Measurements from ENCODE around the gene MRPS6. TPM values are rescaled to one million over a fixed set of nuclear protein-coding genes. Genes with fewer than 3 reads are reported as not detected.

The MRPS6 gene
- total RNA-seq, 1 experiment from 2014 or later: 32.8 TPM

DNA sequence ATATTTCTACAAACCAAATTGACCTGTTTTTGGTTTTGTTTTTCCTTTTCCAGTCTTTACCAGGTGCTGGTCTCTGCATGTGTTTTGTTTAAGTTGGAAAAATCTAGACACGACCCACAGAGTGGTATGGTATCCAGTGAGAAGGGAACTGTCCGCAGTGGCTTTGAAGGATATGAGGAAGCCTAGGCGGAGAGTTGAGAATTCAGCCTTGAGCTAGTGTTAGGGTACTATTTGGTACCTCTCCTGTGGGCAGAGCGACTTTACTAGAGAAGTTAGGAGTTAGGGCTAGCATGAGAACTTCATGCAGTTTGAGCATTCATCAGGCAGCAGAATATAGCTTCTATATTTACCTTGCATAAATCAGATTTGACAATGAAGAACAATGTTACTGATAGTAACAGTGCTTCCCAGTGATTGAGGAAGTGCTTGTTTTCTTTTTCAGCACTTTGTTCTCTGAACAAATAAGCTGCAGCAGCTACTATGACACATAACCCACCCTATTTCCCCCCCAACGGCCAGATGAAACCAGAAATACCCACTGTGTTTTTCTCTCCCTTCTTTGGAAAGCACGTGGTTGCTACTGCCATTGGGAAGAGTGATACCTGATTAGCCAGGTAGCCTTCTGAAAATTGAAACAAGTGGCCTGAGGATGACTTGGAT, 19.0 kb downstream of the MRPS6 start:
- no peak overlapping the region for H3K4me3 ChIP-seq (ENCODE audit: low read length)
- H2AFZ ChIP-seq (ENCODE audit: low read length): no peak overlapping the region
- peaks cover 31% of the 10 kb centered on the region for H4K20me1 ChIP-seq (ENCODE audit: low read length)
- BruUV-seq (replicated peaks): no TSS peak
- H3K27me3 ChIP-seq (ENCODE audit: low read length): no peaks in the 10 kb centered on the region
- H3K9me3 ChIP-seq (ENCODE audit: low read length): no peaks in the 10 kb centered on the region
- POLR2A ChIA-PET (ENCODE audit: unreplicated experiment): interaction anchor here (0.6 kb wide), 1 partner anchor 8 kb away, joined by 3 read pairs; no protein-coding TSS in a partner anchor
- peaks cover 99% of the 10 kb centered on the region for H3K79me2 ChIP-seq (ENCODE audit: low read length)
- H3K9me2 ChIP-seq (replicated peaks; ENCODE audit: low read length): no peaks in the 10 kb centered on the region
- intact Hi-C loops (cut with micrococcal nuclease): no loop called here
- CTCF ChIA-PET: interaction anchor here (0.7 kb wide), 1 partner anchor 145 kb away, joined by 3 read pairs; no protein-coding TSS in a partner anchor
- H3F3A ChIP-seq (ENCODE audit: low read length, unreplicated experiment): no peaks in the 10 kb centered on the region
- no peak for TF ChIP-seq EZH2phosphoT487 (IDR thresholded peaks at IDR 0.05; ENCODE audit: borderline replicate concordance, low read length)
- no peak for TF ChIP-seq EZH2 (IDR thresholded peaks at IDR 0.05; ENCODE audit: low read length, unreplicated experiment)
- TF ChIP-seq, protein P1, sequence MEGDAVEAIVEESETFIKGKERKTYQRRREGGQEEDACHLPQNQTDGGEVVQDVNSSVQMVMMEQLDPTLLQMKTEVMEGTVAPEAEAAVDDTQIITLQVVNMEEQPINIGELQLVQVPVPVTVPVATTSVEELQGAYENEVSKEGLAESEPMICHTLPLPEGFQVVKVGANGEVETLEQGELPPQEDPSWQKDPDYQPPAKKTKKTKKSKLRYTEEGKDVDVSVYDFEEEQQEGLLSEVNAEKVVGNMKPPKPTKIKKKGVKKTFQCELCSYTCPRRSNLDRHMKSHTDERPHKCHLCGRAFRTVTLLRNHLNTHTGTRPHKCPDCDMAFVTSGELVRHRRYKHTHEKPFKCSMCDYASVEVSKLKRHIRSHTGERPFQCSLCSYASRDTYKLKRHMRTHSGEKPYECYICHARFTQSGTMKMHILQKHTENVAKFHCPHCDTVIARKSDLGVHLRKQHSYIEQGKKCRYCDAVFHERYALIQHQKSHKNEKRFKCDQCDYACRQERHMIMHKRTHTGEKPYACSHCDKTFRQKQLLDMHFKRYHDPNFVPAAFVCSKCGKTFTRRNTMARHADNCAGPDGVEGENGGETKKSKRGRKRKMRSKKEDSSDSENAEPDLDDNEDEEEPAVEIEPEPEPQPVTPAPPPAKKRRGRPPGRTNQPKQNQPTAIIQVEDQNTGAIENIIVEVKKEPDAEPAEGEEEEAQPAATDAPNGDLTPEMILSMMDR (conservative IDR thresholded peaks at IDR 0.05; ENCODE audit: low read depth, low read length): no peak
- H3K36me3 ChIP-seq (ENCODE audit: low read depth, low read length): peaks cover 42% of the 10 kb centered on the region
- no peak overlapping the region for H3K27ac ChIP-seq (ENCODE audit: low read length)
- DNase-seq (no peak), ATAC-seq (no peak)
- no peaks in the 10 kb centered on the region for H3K4me1 ChIP-seq (ENCODE audit: insufficient read depth, low read length)
- H3K9ac ChIP-seq (ENCODE audit: low read length): no peak overlapping the region
- H3K4me2 ChIP-seq (ENCODE audit: low read length): no peak overlapping the region

DNA sequence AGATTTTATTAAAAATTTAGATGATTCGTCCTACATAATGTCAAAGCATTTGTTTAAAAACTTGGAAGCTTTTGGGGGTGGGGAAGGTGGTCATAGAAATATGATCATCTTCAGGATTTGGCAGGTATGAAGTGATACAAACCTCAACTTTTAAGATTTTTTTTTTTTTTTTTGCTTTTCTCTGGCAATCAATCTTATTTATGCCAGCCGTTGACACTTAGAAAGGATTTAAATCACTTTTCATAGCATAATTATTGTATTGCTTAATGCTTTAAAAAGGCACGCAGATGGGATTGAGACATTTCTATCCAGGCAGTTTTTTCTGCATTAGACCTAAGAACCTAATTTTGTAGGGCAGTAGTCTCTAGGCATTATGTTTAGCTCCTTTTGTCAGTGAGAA, 19.7 kb downstream of the MRPS6 start:
- no TSS peak for BruUV-seq (replicated peaks)
- TF ChIP-seq, protein P1 (conservative IDR thresholded peaks at IDR 0.05; ENCODE audit: low read depth, low read length): no peak
- TF ChIP-seq EZH2phosphoT487 (IDR thresholded peaks at IDR 0.05; ENCODE audit: borderline replicate concordance, low read length) (no peak), EZH2 (IDR thresholded peaks at IDR 0.05; ENCODE audit: low read length, unreplicated experiment) (no peak)
- no peak overlapping the region for H3K4me3 ChIP-seq (ENCODE audit: low read length)
- H3K27me3 ChIP-seq (ENCODE audit: low read length): no peaks in the 10 kb centered on the region
- intact Hi-C loops (cut with micrococcal nuclease): no loop called here
- H3F3A ChIP-seq (ENCODE audit: low read length, unreplicated experiment): no peaks in the 10 kb centered on the region
- no peak overlapping the region for H2AFZ ChIP-seq (ENCODE audit: low read length)
- H3K4me2 ChIP-seq (ENCODE audit: low read length): no peak overlapping the region
- peaks cover 24% of the 10 kb centered on the region for H4K20me1 ChIP-seq (ENCODE audit: low read length)
- H3K9me3 ChIP-seq (ENCODE audit: low read length): no peaks in the 10 kb centered on the region
- ChIA-PET POLR2A (ENCODE audit: unreplicated experiment) (no interaction called here), CTCF (interaction anchor here (0.7 kb wide), 1 partner anchor 146 kb away, joined by 3 read pairs; no protein-coding TSS in a partner anchor)
- peaks cover 42% of the 10 kb centered on the region for H3K36me3 ChIP-seq (ENCODE audit: low read depth, low read length)
- no peaks in the 10 kb centered on the region for H3K9me2 ChIP-seq (replicated peaks; ENCODE audit: low read length)
- no peaks in the 10 kb centered on the region for H3K4me1 ChIP-seq (ENCODE audit: insufficient read depth, low read length)
- no peak for DNase-seq
- ATAC-seq: no peak
- no peak overlapping the region for H3K9ac ChIP-seq (ENCODE audit: low read length)
- H3K79me2 ChIP-seq (ENCODE audit: low read length): peaks cover 99% of the 10 kb centered on the region
- no peak overlapping the region for H3K27ac ChIP-seq (ENCODE audit: low read length)

DNA sequence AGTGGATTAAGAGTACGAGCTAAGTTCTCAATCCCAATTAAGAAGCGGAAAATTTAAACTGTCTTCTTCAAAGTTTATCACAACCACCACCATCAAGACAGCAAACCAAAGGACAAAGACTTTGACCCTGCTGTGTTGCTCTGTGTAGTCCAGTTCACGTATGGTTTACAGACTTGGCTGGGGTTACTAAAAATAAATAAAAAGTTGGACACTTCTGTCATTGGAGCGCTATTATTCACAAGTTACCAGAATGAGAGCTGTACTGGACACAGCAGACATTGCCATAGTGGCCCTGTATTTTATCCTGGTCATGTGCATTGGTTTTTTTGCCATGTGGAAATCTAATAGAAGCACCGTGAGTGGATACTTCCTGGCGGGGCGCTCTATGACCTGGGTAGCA, 21.6 kb downstream of the MRPS6 start:
- no peak overlapping the region for H2AFZ ChIP-seq (ENCODE audit: low read length)
- no peak overlapping the region for H3K9ac ChIP-seq (ENCODE audit: low read length)
- peaks cover 57% of the 10 kb centered on the region for H3K36me3 ChIP-seq (ENCODE audit: low read depth, low read length)
- DNase-seq: no peak
- no TSS peak for BruUV-seq (replicated peaks)
- CTCF ChIA-PET: no interaction called here
- peaks cover 20% of the 10 kb centered on the region for H4K20me1 ChIP-seq (ENCODE audit: low read length)
- no peaks in the 10 kb centered on the region for H3K27me3 ChIP-seq (ENCODE audit: low read length)
- peaks cover 99% of the 10 kb centered on the region for H3K79me2 ChIP-seq (ENCODE audit: low read length)
- no peak for TF ChIP-seq EZH2 (IDR thresholded peaks at IDR 0.05; ENCODE audit: low read length, unreplicated experiment)
- TF ChIP-seq, protein P1 (conservative IDR thresholded peaks at IDR 0.05; ENCODE audit: low read depth, low read length): no peak
- TF ChIP-seq EZH2phosphoT487 (IDR thresholded peaks at IDR 0.05; ENCODE audit: borderline replicate concordance, low read length): no peak
- no peaks in the 10 kb centered on the region for H3K9me3 ChIP-seq (ENCODE audit: low read length)
- no peaks in the 10 kb centered on the region for H3F3A ChIP-seq (ENCODE audit: low read length, unreplicated experiment)
- no peak for ATAC-seq
- no peak overlapping the region for H3K27ac ChIP-seq (ENCODE audit: low read length)
- H3K4me3 ChIP-seq (ENCODE audit: low read length): no peak overlapping the region
- no peaks in the 10 kb centered on the region for H3K9me2 ChIP-seq (replicated peaks; ENCODE audit: low read length)
- no peak overlapping the region for H3K4me2 ChIP-seq (ENCODE audit: low read length)
- intact Hi-C loops (cut with micrococcal nuclease): no loop called here
- H3K4me1 ChIP-seq (ENCODE audit: insufficient read depth, low read length): no peaks in the 10 kb centered on the region
- POLR2A ChIA-PET (ENCODE audit: unreplicated experiment): no interaction called here

Data from PC-3 (cell line).